HepG2 (cell line): ENCODE data around the gene SMIM41.

Source experiments
- ELF1 ChIP-seq: sonication (generic); formaldehyde crosslinking; IDR thresholded peaks from 2 replicates; pipeline ENCODE4 v1.4.0; 2020; ENCODE audit warnings: missing genetic modification reagents
- HNRNPLL ChIP-seq: fragments of 200-400 bp; formaldehyde crosslinking; IDR thresholded peaks from 2 replicates; pipeline ENCODE4 v1.6.1; 2017; ENCODE audit warnings: mild to moderate bottlenecking, low read depth, low read length; ENCODE audit not compliant: poor library complexity, severe bottlenecking
- JUND ChIP-seq: sonication (generic); formaldehyde crosslinking; IDR thresholded peaks from 2 replicates; pipeline ENCODE4 v1.8.0; 2022; ENCODE audit warnings: mild to moderate bottlenecking, missing genetic modification reagents
- PHF20 ChIP-seq: sonication (generic); formaldehyde crosslinking; IDR thresholded peaks from 2 replicates; pipeline ENCODE4 v1.5.0; 2020; ENCODE audit warnings: mild to moderate bottlenecking, missing genetic modification reagents
- SRF ChIP-seq: IDR thresholded peaks from 2 replicates; pipeline ENCODE4 v1.6.1; 2011; ENCODE audit warnings: mild to moderate bottlenecking, low read depth, low read length, moderate library complexity
- ZBTB42 ChIP-seq: sonication (generic); formaldehyde crosslinking; IDR thresholded peaks from 2 replicates; pipeline ENCODE4 v1.5.0; 2020; ENCODE audit warnings: mild to moderate bottlenecking, missing genetic modification reagents
- ZEB1 ChIP-seq: IDR thresholded peaks from 2 replicates; pipeline ENCODE4 v1.6.1; 2012; ENCODE audit warnings: mild to moderate bottlenecking, low read depth, inconsistent platforms; ENCODE audit not compliant: insufficient replicate concordance
- ZNF24 ChIP-seq: fragments of 450-650 bp; IDR thresholded peaks from 2 replicates; pipeline ENCODE4 v1.6.1; 2017; ENCODE audit warnings: antibody characterized with exemption, mild to moderate bottlenecking
- ZNF674 ChIP-seq: sonication (generic); formaldehyde crosslinking; IDR thresholded peaks from 2 replicates; pipeline ENCODE4 v1.5.0; 2020; ENCODE audit warnings: low read depth, mild to moderate bottlenecking, missing genetic modification reagents
- TF ChIP-seq, protein P1 (sequence below): sonication (generic); formaldehyde crosslinking; IDR thresholded peaks from 2 replicates; pipeline ENCODE4 v1.5.0; 2020; ENCODE audit warnings: mild to moderate bottlenecking, missing genetic modification reagents, moderate library complexity
- TF ChIP-seq, protein P2 (sequence below): sonication (generic); formaldehyde crosslinking; IDR thresholded peaks from 2 replicates; pipeline ENCODE4 v1.4.0; 2020; ENCODE audit warnings: missing genetic modification reagents
- TF ChIP-seq, protein P3 (sequence below): IDR thresholded peaks from 2 replicates; pipeline ENCODE4 v1.6.1; 2018; ENCODE audit warnings: missing genetic modification reagents

DNA sequence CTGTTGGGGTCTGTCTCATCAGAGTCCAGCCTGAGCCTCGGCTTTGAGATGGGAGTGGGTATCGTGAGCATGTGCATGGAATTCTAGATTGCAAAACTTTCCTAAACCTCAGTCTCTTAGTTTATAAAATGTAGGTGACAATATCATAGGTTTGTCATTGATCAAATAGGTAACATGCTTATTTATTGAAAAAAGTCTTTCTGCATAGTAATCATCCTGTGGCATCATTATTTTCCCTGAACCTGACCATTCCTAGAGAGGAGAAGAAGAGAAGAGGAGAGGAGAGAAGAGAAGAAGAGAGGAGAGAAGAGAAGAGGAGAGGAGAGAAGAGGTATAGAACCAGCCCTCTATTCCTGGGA is 4.1 kb downstream of the SMIM41 start:
- TF ChIP-seq, protein P1, sequence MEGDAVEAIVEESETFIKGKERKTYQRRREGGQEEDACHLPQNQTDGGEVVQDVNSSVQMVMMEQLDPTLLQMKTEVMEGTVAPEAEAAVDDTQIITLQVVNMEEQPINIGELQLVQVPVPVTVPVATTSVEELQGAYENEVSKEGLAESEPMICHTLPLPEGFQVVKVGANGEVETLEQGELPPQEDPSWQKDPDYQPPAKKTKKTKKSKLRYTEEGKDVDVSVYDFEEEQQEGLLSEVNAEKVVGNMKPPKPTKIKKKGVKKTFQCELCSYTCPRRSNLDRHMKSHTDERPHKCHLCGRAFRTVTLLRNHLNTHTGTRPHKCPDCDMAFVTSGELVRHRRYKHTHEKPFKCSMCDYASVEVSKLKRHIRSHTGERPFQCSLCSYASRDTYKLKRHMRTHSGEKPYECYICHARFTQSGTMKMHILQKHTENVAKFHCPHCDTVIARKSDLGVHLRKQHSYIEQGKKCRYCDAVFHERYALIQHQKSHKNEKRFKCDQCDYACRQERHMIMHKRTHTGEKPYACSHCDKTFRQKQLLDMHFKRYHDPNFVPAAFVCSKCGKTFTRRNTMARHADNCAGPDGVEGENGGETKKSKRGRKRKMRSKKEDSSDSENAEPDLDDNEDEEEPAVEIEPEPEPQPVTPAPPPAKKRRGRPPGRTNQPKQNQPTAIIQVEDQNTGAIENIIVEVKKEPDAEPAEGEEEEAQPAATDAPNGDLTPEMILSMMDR: no peak
- TF ChIP-seq SRF (no peak), ZEB1 (no peak), ELF1 (CRISPR knock-in tag) (no peak), HNRNPLL (no peak), PHF20 (CRISPR knock-in tag) (no peak), ZNF674 (CRISPR knock-in tag) (no peak), ZNF24 (no peak), ZBTB42 (CRISPR knock-in tag) (no peak), JUND (no peak)
- TF ChIP-seq, protein P2, sequence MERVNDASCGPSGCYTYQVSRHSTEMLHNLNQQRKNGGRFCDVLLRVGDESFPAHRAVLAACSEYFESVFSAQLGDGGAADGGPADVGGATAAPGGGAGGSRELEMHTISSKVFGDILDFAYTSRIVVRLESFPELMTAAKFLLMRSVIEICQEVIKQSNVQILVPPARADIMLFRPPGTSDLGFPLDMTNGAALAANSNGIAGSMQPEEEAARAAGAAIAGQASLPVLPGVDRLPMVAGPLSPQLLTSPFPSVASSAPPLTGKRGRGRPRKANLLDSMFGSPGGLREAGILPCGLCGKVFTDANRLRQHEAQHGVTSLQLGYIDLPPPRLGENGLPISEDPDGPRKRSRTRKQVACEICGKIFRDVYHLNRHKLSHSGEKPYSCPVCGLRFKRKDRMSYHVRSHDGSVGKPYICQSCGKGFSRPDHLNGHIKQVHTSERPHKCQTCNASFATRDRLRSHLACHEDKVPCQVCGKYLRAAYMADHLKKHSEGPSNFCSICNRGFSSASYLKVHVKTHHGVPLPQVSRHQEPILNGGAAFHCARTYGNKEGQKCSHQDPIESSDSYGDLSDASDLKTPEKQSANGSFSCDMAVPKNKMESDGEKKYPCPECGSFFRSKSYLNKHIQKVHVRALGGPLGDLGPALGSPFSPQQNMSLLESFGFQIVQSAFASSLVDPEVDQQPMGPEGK (CRISPR knock-in tag): no peak
- TF ChIP-seq, protein P3, sequence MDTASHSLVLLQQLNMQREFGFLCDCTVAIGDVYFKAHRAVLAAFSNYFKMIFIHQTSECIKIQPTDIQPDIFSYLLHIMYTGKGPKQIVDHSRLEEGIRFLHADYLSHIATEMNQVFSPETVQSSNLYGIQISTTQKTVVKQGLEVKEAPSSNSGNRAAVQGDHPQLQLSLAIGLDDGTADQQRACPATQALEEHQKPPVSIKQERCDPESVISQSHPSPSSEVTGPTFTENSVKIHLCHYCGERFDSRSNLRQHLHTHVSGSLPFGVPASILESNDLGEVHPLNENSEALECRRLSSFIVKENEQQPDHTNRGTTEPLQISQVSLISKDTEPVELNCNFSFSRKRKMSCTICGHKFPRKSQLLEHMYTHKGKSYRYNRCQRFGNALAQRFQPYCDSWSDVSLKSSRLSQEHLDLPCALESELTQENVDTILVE: no peak
